H1 (cell line): ENCODE results near the gene SSTR3. TPM values are rescaled to one million over a fixed set of nuclear protein-coding genes. Genes with fewer than 3 reads are reported as not detected.
A peak's percentile ranks its signal among the peaks of the same experiment; 100 is the strongest.

Source experiments
- CTCF ChIA-PET: fragments of 300-600 bp; sonication (Branson Sonifier 250); formaldehyde crosslinking; loops from one replicate; lab custom pipeline; 2021; ENCODE audit not compliant: partially characterized antibody; lab: Charles Lee
- POLR2A ChIA-PET: fragments of 300-600 bp; sonication (Branson Sonifier 250); formaldehyde crosslinking; loops from one replicate; lab custom pipeline; 2021; ENCODE audit warnings: inconsistent platforms; ENCODE audit not compliant: partially characterized antibody; lab: Charles Lee
- DNase-seq, 2 experiments: peaks; one replicate each; pipeline versions ENCODE4 v3.0.0 to v3.0.0-alpha.2; 2010 to 2022; ENCODE audit warnings: low spot score in 2 of 2, low read depth in 1 of 2, mixed read lengths in 1 of 2
- FAIRE-seq: peaks from 2 replicates; lab custom pipeline; 2011; peaks lifted over from hg19 to GRCh38; lab: Jason Lieb, UNC
- H2AFZ ChIP-seq: 2 replicates; pipeline ENCODE4 v1.8.1; 2012; ENCODE audit warnings: low read length, inconsistent platforms
- H2AK5ac ChIP-seq: 2 replicates; pipeline ENCODE4 v1.6.1; 2013; ENCODE audit warnings: low read depth, low read length
- H2BK120ac ChIP-seq: replicated peaks from 2 replicates; pipeline ENCODE3; 2013; ENCODE audit warnings: low read depth, low read length, inconsistent platforms
- H2BK12ac ChIP-seq: 2 replicates; pipeline ENCODE4 v1.6.1; 2013; ENCODE audit warnings: low read depth, low read length
- H2BK15ac ChIP-seq: 2 replicates; pipeline ENCODE4 v1.6.1; 2013; ENCODE audit warnings: low read length
- H2BK20ac ChIP-seq: 2 replicates; pipeline ENCODE4 v1.6.1; 2013; ENCODE audit warnings: low read length
- H2BK5ac ChIP-seq: 2 replicates; pipeline ENCODE4 v1.6.1; 2013; ENCODE audit warnings: low read depth, low read length
- H3K14ac ChIP-seq: 2 replicates; pipeline ENCODE4 v1.6.1; 2013; ENCODE audit warnings: inconsistent platforms; ENCODE audit not compliant: insufficient read length
- H3K18ac ChIP-seq: 2 replicates; pipeline ENCODE4 v1.6.1; 2013; ENCODE audit warnings: low read length; ENCODE audit errors: extremely low read depth
- H3K23ac ChIP-seq: 2 replicates; pipeline ENCODE4 v1.6.1; 2013; ENCODE audit warnings: inconsistent platforms; ENCODE audit not compliant: insufficient read length
- H3K23me2 ChIP-seq: 2 replicates; pipeline ENCODE4 v1.6.1; 2013; ENCODE audit warnings: low read depth, low read length
- H3K27ac ChIP-seq: 2 replicates; pipeline ENCODE4 v1.6.1; 2011; ENCODE audit warnings: low read depth, low read length, inconsistent platforms
- H3K27me3 ChIP-seq, 4 experiments: replicated peaks in 1 of 4; 1 replicate in 1 of 4; 2 replicates in 3 of 4; pipeline versions ENCODE4 v1.6.1 to v1.8.1; 2011 to 2013; ENCODE audit warnings: low read length in 3 of 4, mild to moderate bottlenecking in 3 of 4, inconsistent platforms in 2 of 4, mixed read lengths in 2 of 4, moderate library complexity in 1 of 4; ENCODE audit not compliant: control insufficient read depth in 3 of 4, insufficient read depth in 3 of 4; ENCODE audit errors: extremely low read depth in 1 of 4
- H3K36me3 ChIP-seq, 4 experiments: 2 replicates each; pipeline versions ENCODE4 v1.6.1 to v1.8.1; 2011 to 2013; ENCODE audit warnings: mild to moderate bottlenecking in 4 of 4, low read length in 3 of 4, moderate library complexity in 2 of 4, control low read depth in 1 of 4, inconsistent platforms in 1 of 4; ENCODE audit not compliant: insufficient read depth in 4 of 4, control insufficient read depth in 2 of 4
- H3K4ac ChIP-seq: replicated peaks from 2 replicates; pipeline ENCODE3; 2013; ENCODE audit warnings: low read length, low read depth, mixed read lengths, inconsistent platforms; ENCODE audit not compliant: insufficient read length
- H3K4me1 ChIP-seq, 4 experiments: replicated peaks in 1 of 4; 1 replicate in 1 of 4; 2 replicates in 3 of 4; pipeline versions ENCODE4 v1.6.1 to v1.8.1; 2011 to 2013; ENCODE audit warnings: low read length in 3 of 4, inconsistent platforms in 2 of 4, mixed read lengths in 1 of 4; ENCODE audit not compliant: insufficient read depth in 4 of 4, control insufficient read depth in 3 of 4
- H3K4me2 ChIP-seq, 2 experiments: 2 replicates each; pipeline versions ENCODE4 v1.6.1 to v1.8.1; 2011 to 2013; ENCODE audit warnings: low read depth in 2 of 2, low read length in 2 of 2, control low read depth in 1 of 2, inconsistent platforms in 1 of 2, mild to moderate bottlenecking in 1 of 2; ENCODE audit not compliant: insufficient read depth in 1 of 2
- H3K4me3 ChIP-seq, 4 experiments: fragments of 200-600, 300-600 bp in 1 of 4; sonication (generic), shearing (Covaris generic), sonication (Bioruptor Twin) in 1 of 4; 2 replicates each; pipeline versions ENCODE4 v1.5.1 to v1.8.1; 2011 to 2016; ENCODE audit warnings: low read length in 4 of 4, low read depth in 3 of 4, control low read depth in 2 of 4, inconsistent platforms in 2 of 4, mild to moderate bottlenecking in 2 of 4, mixed read lengths in 1 of 4, moderate library complexity in 1 of 4; ENCODE audit not compliant: insufficient read depth in 2 of 4; ENCODE audit errors: extremely low read depth in 1 of 4
- H3K56ac ChIP-seq: replicated peaks from 2 replicates; pipeline ENCODE3; 2013; ENCODE audit warnings: low read depth, mild to moderate bottlenecking, mixed read lengths, low read length, inconsistent platforms; ENCODE audit not compliant: insufficient read length
- H3K79me1 ChIP-seq: 2 replicates; pipeline ENCODE4 v1.6.1; 2013; ENCODE audit warnings: low read depth, low read length, control low read depth
- H3K79me2 ChIP-seq, 2 experiments: 2 replicates each; pipeline versions ENCODE4 v1.6.1 to v1.8.1; 2012 to 2013; ENCODE audit warnings: low read length in 2 of 2, mild to moderate bottlenecking in 2 of 2, inconsistent platforms in 1 of 2; ENCODE audit not compliant: insufficient read depth in 2 of 2, control insufficient read depth in 1 of 2
- H3K9ac ChIP-seq, 4 experiments: replicated peaks in 1 of 4; 1 replicate in 1 of 4; 2 replicates in 3 of 4; pipeline versions ENCODE4 v1.6.1 to v1.8.1; 2011 to 2013; ENCODE audit warnings: low read depth in 3 of 4, low read length in 3 of 4, control low read depth in 2 of 4, mild to moderate bottlenecking in 2 of 4, moderate library complexity in 2 of 4, inconsistent platforms in 1 of 4; ENCODE audit errors: extremely low read depth in 1 of 4
- H3K9me3 ChIP-seq, 2 experiments: 2 replicates each; pipeline versions ENCODE4 v1.6.1 to v1.8.1; 2012 to 2013; ENCODE audit warnings: mild to moderate bottlenecking in 2 of 2, moderate library complexity in 2 of 2, control low read depth in 1 of 2, inconsistent platforms in 1 of 2, low read depth in 1 of 2, low read length in 1 of 2, mixed read lengths in 1 of 2; ENCODE audit not compliant: insufficient read depth in 2 of 2
- H4K20me1 ChIP-seq, 2 experiments: replicated peaks in 1 of 2; 2 replicates each; pipeline versions ENCODE3 to v1.8.1; 2011 to 2013; ENCODE audit warnings: inconsistent platforms in 2 of 2, low read length in 2 of 2, mild to moderate bottlenecking in 1 of 2; ENCODE audit not compliant: insufficient read depth in 2 of 2, control insufficient read depth in 1 of 2
- H4K5ac ChIP-seq: 2 replicates; pipeline ENCODE4 v1.6.1; 2013; ENCODE audit warnings: low read length, low read depth, mixed read lengths, inconsistent platforms; ENCODE audit not compliant: insufficient read length
- H4K8ac ChIP-seq: 2 replicates; pipeline ENCODE4 v1.8.0; 2013; ENCODE audit warnings: mild to moderate bottlenecking, moderate library complexity, low read length, inconsistent platforms; ENCODE audit not compliant: insufficient read depth; ENCODE audit errors: extremely low read depth
- H4K91ac ChIP-seq: replicated peaks from 2 replicates; pipeline ENCODE3; 2013; ENCODE audit warnings: low read length, mixed read lengths, inconsistent platforms; ENCODE audit not compliant: insufficient read length
- ATF2 ChIP-seq: IDR thresholded peaks from 2 replicates; pipeline ENCODE4 v1.6.1; 2012; ENCODE audit warnings: low read length, inconsistent platforms
- CBX5 ChIP-seq: fragments of 300-800, 300-1000 bp; sonication (generic); IDR thresholded peaks from 2 replicates; pipeline ENCODE4 v1.7.1; 2016; ENCODE audit warnings: antibody characterized with exemption, low read length, low read depth
- CTCF ChIP-seq, 3 experiments: IDR thresholded peaks; 1 replicate in 2 of 3; 2 replicates in 1 of 3; pipeline versions ENCODE4 v1.5.1 to v1.6.1; 2011; ENCODE audit warnings: low read length in 3 of 3, mild to moderate bottlenecking in 3 of 3, inconsistent platforms in 2 of 3, low read depth in 1 of 3, moderate library complexity in 1 of 3; ENCODE audit not compliant: insufficient read depth in 1 of 3; ENCODE audit errors: control extremely low read depth in 1 of 3
- GTF2F1 ChIP-seq: IDR thresholded peaks from 2 replicates; pipeline ENCODE4 v1.6.1; 2012; ENCODE audit warnings: low read depth, low read length, improper control_type of control experiment, borderline replicate concordance
- SIN3A ChIP-seq, 2 experiments: IDR thresholded peaks in 1 of 2; conservative IDR thresholded peaks in 1 of 2; 2 replicates each; pipeline ENCODE4 v1.6.1; 2011 to 2012; ENCODE audit warnings: low read length in 2 of 2, improper control_type of control experiment in 1 of 2, low read depth in 1 of 2, mild to moderate bottlenecking in 1 of 2
- SIX5 ChIP-seq: IDR thresholded peaks from 2 replicates; pipeline ENCODE4 v1.6.1; 2011; ENCODE audit warnings: mild to moderate bottlenecking, low read depth, low read length
- TBP ChIP-seq: IDR thresholded peaks from 2 replicates; pipeline ENCODE4 v1.6.1; 2011; ENCODE audit warnings: low read depth, low read length, improper control_type of control experiment
- TCF12 ChIP-seq: IDR thresholded peaks from 2 replicates; pipeline ENCODE4 v1.6.1; 2011; ENCODE audit warnings: low read depth, mild to moderate bottlenecking, low read length
- YY1 ChIP-seq: IDR thresholded peaks from 2 replicates; pipeline ENCODE4 v1.6.1; 2011; ENCODE audit warnings: low read depth, mild to moderate bottlenecking, low read length
- WGBS, 2 experiments: shearing (Covaris generic) in 1 of 2; methylation state at CpG; one replicate each; pipeline versions ENCODE4 v1.1.6 to v1.1.7; 2013 to 2015; ENCODE audit warnings: low lambda C conversion rate in 2 of 2, mixed read lengths in 2 of 2, inconsistent platforms in 1 of 2, low coverage in 1 of 2, missing lambda C conversion rate in 1 of 2; ENCODE audit not compliant: insufficient replicate concordance in 2 of 2, insufficient coverage in 1 of 2, insufficient read length in 1 of 2; ENCODE audit errors: extremely low coverage in 1 of 2, missing lambda C conversion rate in 1 of 2; 5-methylcytosine and 5-hydroxymethylcytosine counted together
- polyA plus RNA-seq, 7 experiments: library from polyadenylated mRNA; depleted of rRNA in 3 of 7; stranded (reverse) in 5 of 7; unstranded in 2 of 7; fragments of >200 nt in 5 of 7; fragments of 200-250 nt in 2 of 7; gene quantifications; 1 replicate in 5 of 7; 2 replicates in 1 of 7; 4 replicates in 1 of 7; pipeline versions ENCODE4 v1.2.1 to v1.2.3, GENCODE V29; 2011 to 2013; ENCODE audit warnings: missing spikeins in 2 of 7, mixed read lengths in 2 of 7
- total RNA-seq: library from RNA; stranded (reverse); fragmentation: NEBNext Ultra II Directional; extraction: Animal tissue kit (Norgen Biotek cat#: 25700); gene quantifications from 2 replicates; pipeline ENCODE4 v1.2.1, GENCODE V29; 2021

SSTR3 gene
- total and polyA plus RNA-seq, 2 of the 8 experiments (the other 6 are each of a cell fraction or from before 2014, with no cell fraction given) = 0.22 to 0.77 TPM

DNA sequence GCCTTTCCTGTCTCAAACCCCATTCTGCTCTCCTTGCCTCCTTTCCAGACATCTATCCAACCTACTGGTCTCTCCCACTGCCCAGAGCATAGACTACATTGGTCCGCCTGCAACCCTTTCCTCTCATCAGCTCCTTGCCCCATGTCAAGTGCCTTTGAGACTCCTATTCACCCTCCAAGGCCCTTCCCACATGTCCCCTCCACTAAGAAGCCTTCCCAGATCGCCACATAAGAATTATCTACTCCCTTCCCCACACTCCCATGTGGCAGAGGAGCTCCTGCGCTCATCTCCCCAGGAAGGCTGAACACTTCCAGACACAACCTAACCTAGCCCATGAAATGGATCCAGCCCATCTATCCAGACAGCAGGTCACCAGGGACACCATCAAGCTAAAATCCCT is 34.5 kb downstream of the SSTR3 start:
- POLR2A ChIA-PET = interaction anchor here (1.1 to 1.7 kb wide), 2 partner anchors 10 to 20 kb away, joined by 3 to 4 read pairs; partner anchors contain the start of gene C1QTNF6
- TF ChIP-seq ATF2 = no peak
- TF ChIP-seq TCF12 = no peak
- TF ChIP-seq YY1 = no peak
- TF ChIP-seq GTF2F1 = no peak
- no peak for TF ChIP-seq SIN3A (conservative IDR thresholded peaks at IDR 0.05 in 1 of 2, IDR thresholded peaks at IDR 0.05 in 1 of 2; ENCODE audit: low read depth in 1 of 2, low read length in 2 of 2)
- TF ChIP-seq SIX5 = no peak
- no peak for TF ChIP-seq CBX5
- no peak for TF ChIP-seq CTCF (IDR thresholded peaks at IDR 0.05; ENCODE audit: control extremely low read depth in 1 of 3, insufficient read depth in 1 of 3, low read depth in 1 of 3, low read length in 3 of 3)
- no peak for TF ChIP-seq TBP

More for the DNA sequence above, 34.5 kb downstream of the SSTR3 start:
- Histone ChIP-seq H2AK5ac (no peak overlapping the region), H2BK20ac (no peak overlapping the region), H3K79me2 (no peaks in the 10 kb centered on the region), H3K4me1 (peaks cover 0 to under 1% (median 0%) of the 10 kb centered on the region in 4 experiments; a peak in 2 of 7 replicates), H3K9ac (no peak overlapping the region), H4K91ac (no peak overlapping the region), H3K18ac (no peak overlapping the region), H3K79me1 (no peaks in the 10 kb centered on the region), H3K36me3 (no peaks in the 10 kb centered on the region), H3K23me2 (no peaks in the 10 kb centered on the region), H3K4me3 (no peak overlapping the region), H2AFZ (no peak overlapping the region), H3K4ac (peak overlapping the region; percentile 32), H3K27ac (no peak overlapping the region), H2BK15ac (0 out of 2 replicates have a peak overlapping the region, but pooled peaks have one; percentile 61), H4K20me1 (no peaks in the 10 kb centered on the region), H3K9me3 (no peaks in the 10 kb centered on the region), H4K5ac (no peak overlapping the region), H2BK12ac (no peak overlapping the region), H4K8ac (no peak overlapping the region), H3K4me2 (no peak overlapping the region), H3K56ac (no peak overlapping the region), H2BK120ac (no peak overlapping the region), H3K14ac (no peak overlapping the region), H2BK5ac (no peak overlapping the region), H3K27me3 (no peaks in the 10 kb centered on the region; a peak in 2 of 7 replicates), H3K23ac (no peak overlapping the region)
- no peak for FAIRE-seq
- 90% methylated on average over 3 of the region's 3 CpGs; no CpG with 5 or more reads in 1 of the 2 experiments for WGBS, 2 experiments
- CTCF ChIA-PET = interaction anchor here (0.5 to 4.5 kb wide), 7 partner anchors 12 to 107 kb away, joined by 3 to 25 read pairs (median 4); no protein-coding TSS in a partner anchor
- DNase-seq = no peak
